Amygdala (tissue), 56 donors: ENCODE measurements around the gene KCNG3.

Source experiments
- DNase-seq, 56 donors: peaks; one replicate each; lab custom pipeline; 2025; lab: John Stamatoyannopoulos, UW

The KCNG3 gene

DNA sequence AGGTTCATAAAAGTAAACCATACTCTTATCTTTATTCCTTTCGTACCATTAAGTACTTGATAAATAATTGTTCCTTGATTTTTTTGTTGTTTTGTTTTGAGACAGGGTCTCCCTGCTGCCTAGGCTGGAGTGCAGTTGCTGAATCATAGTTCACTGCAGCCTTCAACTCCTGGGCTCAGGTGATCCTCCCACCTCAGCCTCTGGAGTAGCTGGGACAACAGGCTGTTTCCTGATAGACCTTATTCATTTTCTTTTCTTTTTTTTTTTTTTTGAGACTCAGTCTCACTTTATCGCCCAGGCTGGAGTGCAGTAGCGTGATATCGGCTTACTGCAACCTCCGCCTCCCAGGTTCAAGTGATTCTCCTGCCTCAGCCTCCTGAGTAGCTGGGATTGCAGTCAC is 5.5 kb downstream of the KCNG3 start:
- no peak for DNase-seq

DNA sequence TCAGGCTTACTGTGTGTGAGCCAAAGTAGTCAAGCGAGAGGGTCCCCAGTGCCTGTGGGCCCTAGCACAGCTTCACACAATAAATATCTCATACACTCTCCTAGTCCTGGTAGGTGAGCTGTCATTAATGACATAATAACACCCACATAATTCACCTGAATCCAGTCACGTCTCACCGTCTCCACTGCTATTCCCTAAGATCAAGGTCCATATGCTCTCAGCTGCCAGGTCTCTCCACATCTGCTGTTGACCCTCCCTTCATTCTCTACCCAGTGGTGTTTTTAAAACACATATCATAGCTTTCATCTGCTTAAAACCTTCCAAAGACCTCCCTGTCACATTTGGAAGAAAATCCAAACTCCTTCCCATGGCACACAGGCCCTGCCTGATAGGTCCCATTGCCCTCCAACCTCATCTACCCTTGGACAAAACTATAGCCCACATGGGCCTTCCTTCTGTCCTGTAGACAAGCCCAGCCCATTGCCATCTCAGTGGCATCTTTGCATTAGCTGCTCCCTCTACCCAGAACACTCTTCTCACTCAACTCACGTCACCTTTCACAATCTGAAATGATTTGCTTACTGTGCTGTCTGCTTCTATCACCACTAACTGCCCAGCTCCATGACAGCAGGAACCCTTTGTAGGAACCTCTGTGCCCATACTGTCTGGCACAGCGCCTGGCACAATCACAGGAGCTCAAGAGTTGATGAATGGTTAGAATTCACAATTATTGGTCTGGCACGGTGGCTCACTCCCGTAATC is 7.5 kb downstream of the KCNG3 start:
- DNase-seq: no peak

DNA sequence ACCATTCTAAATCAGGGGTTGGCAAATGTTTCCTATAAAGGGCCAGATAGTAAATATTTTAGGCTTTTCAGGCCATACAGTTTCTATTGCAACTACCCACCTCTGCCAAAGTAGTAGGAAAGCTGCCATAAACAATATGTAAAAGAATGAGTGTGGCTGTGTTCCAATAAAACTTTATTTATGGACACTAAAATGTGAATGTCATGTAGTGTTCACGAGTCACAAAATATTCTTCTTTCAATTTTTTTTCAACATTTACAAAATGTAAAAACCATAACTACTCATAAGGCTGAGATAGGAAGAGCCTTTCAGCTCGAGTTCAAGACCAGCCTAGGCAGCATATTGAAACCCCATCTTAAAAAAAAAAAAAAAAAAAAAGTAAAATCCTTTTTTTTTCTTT is 13.4 kb downstream of the KCNG3 start:
- no peak for DNase-seq

DNA sequence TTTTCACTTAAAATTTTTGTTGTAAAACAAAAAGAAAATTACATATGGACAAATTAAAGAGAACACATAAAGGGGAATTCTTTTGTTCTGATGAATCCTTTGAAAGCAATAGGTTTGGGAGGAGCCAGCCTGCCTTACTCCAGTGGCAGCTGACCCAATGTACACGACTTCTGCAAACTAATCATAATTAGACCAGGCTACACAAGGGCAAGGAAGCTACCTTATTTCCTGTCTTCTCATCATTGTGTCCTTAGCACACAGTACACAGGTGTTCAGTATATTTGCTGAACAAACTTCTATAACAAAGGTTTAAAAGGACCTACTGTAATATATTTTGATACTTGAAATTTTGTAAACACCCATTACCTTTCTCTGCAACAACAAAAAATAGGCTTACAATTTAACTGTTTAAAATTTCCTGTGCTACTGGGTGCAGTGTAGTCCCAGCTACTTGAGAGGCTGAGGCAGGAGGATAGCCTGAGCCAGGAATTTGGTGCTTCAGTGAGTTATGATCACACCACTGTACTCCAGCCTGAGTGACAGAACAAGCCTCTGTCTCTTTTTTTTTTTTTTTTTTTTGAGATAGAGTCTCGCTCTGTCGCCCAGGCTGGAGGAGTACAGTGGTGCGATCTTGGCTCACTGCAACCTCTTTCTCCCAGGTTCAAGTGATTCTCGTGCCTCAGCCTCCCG is 18.9 kb downstream of the KCNG3 start:
- no peak for DNase-seq

DNA sequence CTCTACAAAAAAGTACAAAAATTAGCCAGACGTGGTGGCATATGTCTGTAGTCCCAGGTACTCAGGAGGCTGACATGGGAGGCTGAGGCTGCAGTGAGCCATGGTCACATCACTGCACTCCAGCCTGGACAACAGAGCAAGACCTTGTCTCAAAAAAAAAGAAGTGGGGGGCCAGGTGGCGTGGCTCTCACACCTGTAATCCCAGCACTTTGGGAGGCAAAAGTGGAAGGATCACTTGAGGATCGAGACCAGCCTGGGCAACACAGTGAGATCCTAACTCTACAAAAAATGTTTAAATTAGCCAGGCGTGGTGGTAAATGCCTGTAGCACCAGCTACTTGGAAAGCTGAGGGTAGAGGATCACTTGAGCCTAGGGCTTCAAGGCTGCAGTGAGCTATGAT is 23.1 kb downstream of the KCNG3 start:
- no peak for DNase-seq

DNA sequence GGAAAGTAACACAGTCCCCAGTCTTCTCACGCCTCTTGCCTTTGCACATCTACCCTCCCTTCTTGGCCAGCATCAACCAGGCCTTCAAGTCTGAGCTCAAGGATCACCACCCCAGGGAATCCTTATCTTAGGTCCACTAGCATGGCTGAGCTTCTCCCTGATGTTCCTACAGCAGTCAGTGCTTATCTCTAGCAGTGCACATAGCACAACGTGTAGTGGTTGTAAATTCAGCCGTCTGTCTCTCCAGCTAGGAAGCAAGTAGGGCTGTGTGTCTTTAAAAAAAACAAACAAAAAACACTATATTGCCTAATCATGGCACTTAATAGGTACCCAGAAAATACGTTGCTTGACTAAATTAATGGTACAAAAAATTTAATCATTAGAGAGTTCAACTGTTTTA is 29.2 kb downstream of the KCNG3 start:
- no peak for DNase-seq

DNA sequence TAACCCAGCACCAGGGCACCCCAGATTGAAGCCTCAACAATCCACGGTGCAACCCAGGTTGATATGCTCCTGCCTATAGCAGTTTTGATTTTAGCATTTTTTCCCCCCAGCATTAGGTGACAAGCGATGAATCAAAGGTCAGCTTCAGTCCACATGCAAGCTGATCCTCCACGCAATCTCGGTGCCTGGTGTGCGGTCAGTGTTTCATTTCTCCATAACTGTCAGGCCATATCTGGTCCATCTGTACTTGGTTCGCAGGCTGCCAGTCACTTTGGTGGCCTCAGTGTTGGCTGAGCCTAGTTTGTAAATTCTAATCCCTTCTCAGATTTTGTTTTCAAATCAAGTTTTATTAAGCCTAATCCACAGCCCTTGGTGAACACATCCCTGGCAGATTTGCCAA is 30.2 kb downstream of the KCNG3 start:
- no peak for DNase-seq

DNA sequence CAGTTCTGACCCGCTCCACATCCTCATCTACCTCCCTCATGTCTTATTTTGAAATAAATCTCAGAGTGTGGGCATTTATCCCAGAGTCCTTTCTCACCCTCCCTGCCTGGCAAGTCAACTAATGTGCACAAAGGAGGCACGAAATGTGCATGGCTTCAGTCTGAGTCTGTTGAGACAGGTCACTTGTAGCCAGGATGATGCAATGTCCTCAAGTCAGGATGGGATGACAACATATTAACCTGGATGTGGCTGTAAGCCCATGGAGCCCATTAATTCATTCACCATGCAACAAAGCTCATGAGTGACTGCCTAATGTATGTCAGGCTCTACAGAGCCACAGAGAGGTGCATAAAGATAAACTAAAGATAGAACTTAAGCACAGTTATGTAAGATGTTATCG is 34.5 kb downstream of the KCNG3 start:
- DNase-seq: no peak

DNA sequence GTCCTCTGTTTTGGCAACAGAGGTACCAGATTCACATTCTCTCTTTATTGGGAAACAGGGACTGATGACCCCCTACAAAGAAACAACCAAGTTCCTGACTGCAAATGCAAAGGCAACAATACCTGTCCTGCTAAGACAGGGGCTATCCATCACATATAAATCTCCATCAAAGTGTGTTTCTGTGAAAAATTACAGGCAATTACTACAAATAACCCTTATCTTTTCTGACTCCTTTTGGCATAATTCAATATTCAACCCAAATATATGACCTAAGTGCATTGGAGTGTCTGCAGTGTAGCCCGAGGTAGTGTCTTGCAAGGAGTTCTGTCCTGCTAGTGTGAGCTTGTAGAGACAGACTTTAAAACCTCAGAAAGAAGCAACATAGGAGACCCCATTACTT is 35.4 kb downstream of the KCNG3 start:
- no peak for DNase-seq

DNA sequence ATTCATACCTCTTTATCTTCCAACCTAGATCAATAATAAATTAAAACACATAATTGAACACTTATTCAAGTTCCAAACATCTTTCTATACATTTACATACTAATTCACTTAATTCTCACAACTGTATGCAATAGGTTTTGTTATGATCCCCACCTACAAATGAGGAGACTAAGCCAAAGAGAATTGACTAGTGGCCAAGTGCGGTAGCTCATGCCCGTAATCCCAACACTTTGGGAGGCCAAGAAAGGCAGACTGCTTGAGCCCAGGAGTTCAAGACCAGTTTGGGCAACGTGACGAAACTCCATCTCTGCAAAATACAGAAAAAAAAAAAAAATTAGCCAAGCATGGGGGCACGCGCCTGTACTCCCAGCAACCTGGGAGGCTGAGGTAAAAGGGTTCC is 36.8 kb downstream of the KCNG3 start:
- DNase-seq: no peak

DNA sequence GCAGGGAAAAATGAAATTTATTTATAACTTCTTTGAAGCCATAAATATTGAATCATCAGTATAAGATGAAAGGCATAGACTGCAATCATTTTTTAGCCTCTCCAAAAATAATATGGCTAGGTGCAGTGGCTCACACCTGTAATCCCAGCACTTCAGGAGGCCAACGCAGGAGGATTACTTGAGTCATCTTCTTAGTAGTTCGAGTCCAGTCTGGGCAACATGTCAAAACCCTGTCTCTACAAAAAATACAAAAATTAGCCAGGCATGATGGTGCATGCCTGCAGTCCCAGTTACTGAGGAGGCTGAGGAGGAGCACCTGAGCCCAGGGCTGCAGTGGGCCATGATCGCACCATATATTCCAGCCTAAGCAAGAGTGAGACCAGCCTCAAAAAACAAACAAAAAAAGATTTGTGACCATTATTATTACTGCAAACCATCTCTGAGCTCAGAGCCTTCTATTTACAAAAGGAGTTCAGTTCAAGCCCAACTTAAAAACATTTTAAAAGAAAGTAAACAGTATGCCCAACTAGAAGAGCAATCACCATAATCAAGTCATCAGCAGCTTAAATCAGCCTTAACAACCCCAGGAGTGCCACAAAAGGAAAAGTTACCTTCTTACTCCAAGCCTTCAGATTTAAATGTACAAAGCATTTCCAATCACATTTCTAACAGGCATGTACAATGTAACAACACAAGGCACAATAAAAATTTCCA is 37.5 kb downstream of the KCNG3 start:
- DNase-seq: no peak

DNA sequence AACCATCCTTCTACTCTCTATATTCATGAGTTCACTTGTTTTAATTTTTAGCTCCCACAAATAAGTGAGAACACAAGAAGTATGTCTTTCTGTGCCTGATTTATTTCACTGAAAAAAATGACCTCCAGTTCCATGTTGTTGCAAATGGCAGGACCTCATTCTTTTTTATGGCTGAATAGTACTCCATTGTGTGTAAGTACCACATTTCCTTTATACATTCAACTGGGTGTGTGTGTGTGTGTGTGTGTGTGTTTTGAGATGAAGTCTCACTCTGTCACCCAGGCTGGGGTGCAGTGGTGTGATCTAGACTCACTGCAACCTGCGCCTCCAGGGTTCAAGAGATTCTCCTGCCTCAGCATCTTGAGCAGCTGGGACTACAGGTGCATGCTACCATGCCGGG is 41.2 kb downstream of the KCNG3 start:
- no peak for DNase-seq

DNA sequence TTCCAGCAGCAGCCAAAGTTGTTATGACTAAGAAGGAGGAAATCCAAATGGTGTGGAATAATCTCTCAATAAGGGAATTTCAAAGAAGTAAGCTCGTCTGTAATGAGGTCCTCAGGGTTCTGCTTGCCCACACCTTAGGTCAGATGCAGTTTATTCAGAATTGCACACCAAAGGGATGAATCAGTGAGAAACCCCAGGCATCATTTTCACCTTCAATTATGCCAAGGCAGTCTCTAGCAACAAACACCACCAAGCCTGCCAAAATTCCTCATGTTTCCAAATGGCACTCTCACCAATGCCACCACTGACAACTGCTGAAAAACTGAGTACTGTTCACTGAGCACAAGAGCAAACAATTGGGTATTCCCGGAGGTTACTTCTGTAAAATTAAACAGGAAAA is 43.6 kb downstream of the KCNG3 start:
- DNase-seq: no peak

DNA sequence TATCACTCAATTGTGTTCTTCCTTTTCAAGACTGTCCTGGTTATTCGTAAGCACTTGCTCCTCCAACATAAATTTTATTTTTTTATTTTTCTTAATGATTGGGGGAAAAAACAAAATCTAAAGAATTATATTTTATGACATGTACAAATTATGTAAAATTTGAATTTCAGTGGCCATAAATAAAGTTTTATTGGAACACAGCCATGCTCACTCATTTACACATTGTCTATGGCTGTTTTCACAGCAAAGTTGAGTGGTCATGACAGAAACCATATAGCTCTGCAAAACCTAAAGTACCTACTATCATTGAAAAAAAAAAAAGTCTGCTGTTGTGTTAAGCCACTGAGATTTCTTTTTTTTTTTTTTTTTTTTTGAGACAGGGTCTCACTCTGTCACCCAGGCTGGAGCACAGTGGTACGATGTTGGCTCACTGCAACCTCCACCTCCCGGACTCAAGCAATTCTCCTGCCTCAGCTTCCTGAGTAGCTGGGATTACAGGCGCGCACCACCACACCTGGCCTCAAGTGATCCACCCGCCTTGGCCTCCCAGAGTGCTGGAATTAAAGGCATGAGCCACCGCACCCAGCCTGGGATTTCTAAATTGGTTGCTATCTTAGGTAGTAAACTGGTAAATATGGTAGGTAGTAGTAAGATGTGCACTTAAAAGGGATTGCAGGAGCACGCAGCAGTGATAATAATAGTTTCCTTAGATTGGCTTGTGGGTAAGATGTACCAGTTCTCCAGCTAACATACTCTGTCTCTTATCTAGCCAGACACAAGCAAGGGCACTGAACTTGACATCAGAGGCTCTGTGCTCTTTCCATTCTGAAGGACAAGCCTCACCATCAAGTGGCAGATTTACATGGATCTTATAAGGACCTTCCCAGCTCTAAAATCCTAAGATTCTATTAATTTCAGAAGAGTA is 44.4 kb downstream of the KCNG3 start:
- no peak for DNase-seq

DNA sequence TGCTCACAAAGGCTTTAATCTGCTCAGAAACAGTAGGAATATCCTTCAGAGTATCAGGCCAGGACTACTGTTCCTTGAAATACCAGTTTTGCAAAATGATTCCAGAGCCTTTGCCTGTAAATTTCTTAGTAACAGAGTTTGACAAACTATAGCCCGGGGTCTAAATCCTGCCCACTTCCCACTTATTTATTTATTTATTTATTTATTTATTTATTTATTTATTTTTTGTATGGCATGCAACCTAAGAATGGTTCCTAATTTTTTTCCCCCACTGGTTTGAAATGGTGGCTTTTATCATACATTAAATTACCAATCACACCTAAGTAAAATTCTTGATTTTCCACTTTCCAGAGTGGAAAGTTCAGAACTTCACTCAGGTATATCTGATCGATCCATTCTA is 45.6 kb downstream of the KCNG3 start:
- DNase-seq: no peak

DNA sequence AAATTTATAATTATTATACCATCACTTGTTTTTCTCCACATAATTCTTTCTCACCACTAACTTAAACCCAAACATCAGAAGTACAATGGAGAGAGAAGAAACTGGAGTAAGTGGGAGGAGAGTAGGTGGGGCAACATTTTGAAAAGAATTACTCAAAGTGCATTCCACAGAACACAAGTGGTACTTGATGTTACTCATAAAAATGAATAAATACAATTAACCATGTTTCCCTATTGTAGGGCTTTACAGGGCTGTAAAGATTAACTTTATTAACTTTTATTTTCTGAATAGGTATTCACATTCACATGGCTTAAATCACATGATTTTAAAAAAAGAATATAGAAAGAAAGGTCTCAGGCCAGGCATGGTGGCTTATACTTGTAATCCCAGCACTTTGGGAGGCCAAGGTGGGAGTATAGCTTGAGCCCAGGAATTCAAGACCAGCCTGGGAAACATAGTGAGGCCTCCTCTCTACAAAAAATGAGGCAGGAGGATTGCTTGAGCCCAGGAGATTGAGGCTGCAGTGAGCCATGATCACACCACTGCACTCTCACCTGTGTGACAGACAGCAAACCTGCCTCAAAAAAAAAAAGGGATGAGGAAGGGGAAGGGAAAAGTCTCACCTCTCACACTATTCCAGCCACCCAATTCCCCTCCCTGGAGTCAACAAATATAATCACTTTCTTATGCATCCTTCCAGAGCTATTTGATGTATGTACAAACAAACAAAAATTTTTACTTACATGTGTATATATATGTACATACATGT is 47.1 kb downstream of the KCNG3 start:
- DNase-seq: no peak

DNA sequence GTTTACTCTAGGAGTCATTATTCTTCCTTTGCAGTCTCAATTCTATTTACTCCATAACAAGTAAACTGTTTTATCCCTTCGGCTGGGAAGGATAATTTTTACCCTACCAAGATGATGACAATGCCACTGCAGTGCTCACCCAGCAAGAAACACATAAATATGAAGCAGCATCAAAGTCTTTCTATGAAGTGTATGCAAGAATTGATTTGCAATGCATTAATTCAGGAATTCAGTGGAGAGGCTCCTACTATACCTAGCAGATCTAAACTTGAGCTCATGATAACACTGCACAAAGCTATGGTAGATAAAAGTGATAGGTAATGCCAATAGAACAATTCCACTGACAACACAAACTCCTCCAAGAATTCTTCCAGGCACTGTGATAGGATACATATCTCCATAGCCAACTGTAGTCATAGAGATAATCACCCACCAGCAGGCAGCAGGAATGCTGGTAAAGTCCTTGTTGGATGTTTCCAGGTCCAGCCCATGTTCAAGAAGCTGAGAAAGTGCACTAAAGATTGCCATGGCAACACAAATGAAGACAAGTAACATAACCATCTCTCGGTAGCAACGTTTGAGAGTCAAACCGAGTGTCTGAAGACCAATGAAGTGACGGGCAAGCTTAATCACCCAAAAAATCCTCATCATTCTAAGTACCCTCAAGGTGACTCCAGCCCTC is 49.9 kb downstream of the KCNG3 start:
- peak in 1 of 56 donors; percentile 20 for DNase-seq

DNA sequence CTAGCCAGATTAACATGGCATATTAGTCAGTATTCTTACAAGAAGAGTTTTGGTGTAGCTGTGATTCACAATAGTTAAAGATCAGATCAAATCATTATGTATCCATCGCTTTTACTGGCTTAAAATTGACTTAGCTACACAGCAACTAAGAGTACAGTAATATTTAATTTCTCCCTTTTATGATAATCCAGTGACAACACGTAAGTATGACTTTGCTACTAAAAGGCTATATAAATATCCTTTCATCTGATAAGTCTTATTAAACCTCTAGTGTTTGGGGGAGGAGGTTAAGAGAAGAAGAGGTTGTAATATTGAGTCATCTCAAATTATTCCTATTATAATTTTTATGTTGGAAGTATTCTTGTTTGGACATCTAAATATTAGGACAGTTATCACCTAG is 51.0 kb downstream of the KCNG3 start:
- DNase-seq: no peak

DNA sequence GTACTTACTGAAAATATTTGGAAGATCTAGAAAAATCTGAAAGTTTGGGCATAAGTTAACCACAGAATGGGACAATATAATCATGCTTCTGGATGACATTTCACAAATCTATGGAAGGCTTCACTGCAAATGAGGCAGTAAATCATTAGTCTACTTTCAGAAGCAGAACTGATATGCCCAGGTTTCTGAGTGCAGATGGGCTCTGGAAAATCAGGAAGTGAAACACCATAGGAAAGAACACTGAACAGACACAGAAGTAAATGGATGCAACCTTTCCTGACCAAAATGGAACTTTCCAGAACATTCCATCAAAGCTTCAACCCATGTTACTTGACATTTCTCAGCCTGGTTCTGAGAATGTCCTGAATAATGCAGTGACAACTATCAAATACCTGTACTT is 55.1 kb downstream of the KCNG3 start:
- DNase-seq: no peak
